Fibroblast of lung (primary cell): ENCODE results near the gene TSR3. TPM values are rescaled to one million over a fixed set of nuclear protein-coding genes. Genes with fewer than 3 reads are reported as not detected.

Experiments
- DNase-seq, 2 donors: peaks; one replicate each; pipeline versions ENCODE4 v3.0.0 to v3.0.0-alpha.2; 2010; ENCODE audit warnings: low read depth in 2 of 2
- H2AFZ ChIP-seq: 2 replicates; pipeline ENCODE4 v1.5.1; 2012; ENCODE audit warnings: low read length, control low read depth, inconsistent platforms
- H3K27ac ChIP-seq: 2 replicates; pipeline ENCODE4 v1.5.1; 2011; ENCODE audit warnings: low read length, control low read depth; ENCODE audit not compliant: insufficient read depth
- H3K27me3 ChIP-seq: 2 replicates; pipeline ENCODE4 v1.5.1; 2011; ENCODE audit warnings: mild to moderate bottlenecking, low read length; ENCODE audit not compliant: control insufficient read depth, insufficient read depth
- H3K36me3 ChIP-seq: 2 replicates; pipeline ENCODE4 v1.5.1; 2011; ENCODE audit warnings: low read length; ENCODE audit not compliant: control insufficient read depth, insufficient read depth
- H3K4me1 ChIP-seq: 2 replicates; pipeline ENCODE4 v1.5.1; 2011; ENCODE audit warnings: low read length; ENCODE audit not compliant: control insufficient read depth, insufficient read depth; ENCODE audit errors: extremely low read depth
- H3K4me2 ChIP-seq: 2 replicates; pipeline ENCODE4 v1.5.1; 2011; ENCODE audit warnings: low read length, control low read depth; ENCODE audit not compliant: insufficient read depth; ENCODE audit errors: extremely low read depth
- H3K4me3 ChIP-seq, 4 experiments: fragments of 200-600 bp in 1 of 4; sonication (generic) in 1 of 4; replicated peaks in 1 of 4; 2 replicates each; pipeline ENCODE4 v1.5.1; 2011 to 2016; ENCODE audit warnings: low read length in 4 of 4, low read depth in 3 of 4, mild to moderate bottlenecking in 3 of 4, control low read depth in 2 of 4, inconsistent platforms in 1 of 4, mixed read lengths in 1 of 4; ENCODE audit not compliant: insufficient read depth in 1 of 4; ENCODE audit errors: control extremely low read depth in 1 of 4
- H3K79me2 ChIP-seq: 2 replicates; pipeline ENCODE4 v1.5.1; 2012; ENCODE audit warnings: mild to moderate bottlenecking, low read length, inconsistent platforms; ENCODE audit not compliant: control insufficient read depth, insufficient read depth
- H3K9ac ChIP-seq: 2 replicates; pipeline ENCODE4 v1.5.1; 2011; ENCODE audit warnings: mild to moderate bottlenecking, low read length, control low read depth; ENCODE audit not compliant: insufficient read depth
- H3K9me3 ChIP-seq: 2 replicates; pipeline ENCODE4 v1.5.1; 2012; ENCODE audit warnings: low read depth, low read length; ENCODE audit not compliant: control insufficient read depth, insufficient read depth
- H4K20me1 ChIP-seq: 2 replicates; pipeline ENCODE4 v1.5.1; 2011; ENCODE audit warnings: low read length; ENCODE audit not compliant: control insufficient read depth, insufficient read depth; ENCODE audit errors: extremely low read depth
- CTCF ChIP-seq, 2 donors: IDR thresholded peaks in 1 of 2; conservative IDR thresholded peaks in 1 of 2; 1 replicate in 1 of 2; 2 replicates in 1 of 2; pipeline ENCODE4 v1.5.1; 2011 to 2012; ENCODE audit warnings: low read length in 2 of 2, control low read depth in 1 of 2, inconsistent platforms in 1 of 2, low read depth in 1 of 2, mild to moderate bottlenecking in 1 of 2
- EZH2 ChIP-seq: IDR thresholded peaks from 2 replicates; pipeline ENCODE4 v1.5.1; 2012; ENCODE audit warnings: low read length, control low read depth, mild to moderate bottlenecking; ENCODE audit errors: missing control alignments
- polyA plus RNA-seq, 2 donors: library from polyadenylated mRNA; depleted of rRNA in 1 of 2; stranded (reverse) in 1 of 2; unstranded in 1 of 2; fragments of >200 nt; gene quantifications; 2 replicates each; pipeline ENCODE4 v1.2.1, GENCODE V29; 2011 to 2012; ENCODE audit warnings: missing spikeins in 1 of 2
- total RNA-seq: library from RNA; depleted of rRNA; stranded (reverse); fragments of >200 nt; gene quantifications from 2 replicates; pipeline ENCODE4 v1.2.1, GENCODE V29; 2014

The TSR3 gene
- total and polyA plus RNA-seq, 2 donors (not counting 1 experiment from before 2014, with no cell fraction given): 36.2 to 77.6 TPM

- TF ChIP-seq CTCF (conservative IDR thresholded peaks at IDR 0.05 in 1 of 2, IDR thresholded peaks at IDR 0.05 in 1 of 2; ENCODE audit: low read depth in 1 of 2, low read length in 2 of 2): no peak
- no peak for TF ChIP-seq EZH2
- no peak overlapping the region for H2AFZ ChIP-seq
- H3K9ac ChIP-seq: no peak overlapping the region
- H3K36me3 ChIP-seq: no peaks in the 10 kb centered on the region
- H3K27me3 ChIP-seq: no peaks in the 10 kb centered on the region
- no peak for DNase-seq
- H3K4me2 ChIP-seq: no peak overlapping the region
- no peaks in the 10 kb centered on the region for H4K20me1 ChIP-seq
- peaks cover 5% of the 10 kb centered on the region for H3K4me1 ChIP-seq
- H3K4me3 ChIP-seq: no peak overlapping the region
- H3K9me3 ChIP-seq: no peaks in the 10 kb centered on the region
- H3K27ac ChIP-seq: no peak overlapping the region
- no peaks in the 10 kb centered on the region for H3K79me2 ChIP-seq
Observed at GRCh38 chr16:1301562-1301961, 50.1 kb downstream of the TSR3 start.

- peak in 1 of 2 donors; percentile 18 for DNase-seq
- no peak overlapping the region for H3K27ac ChIP-seq
- H4K20me1 ChIP-seq: no peaks in the 10 kb centered on the region
- no peak overlapping the region for H2AFZ ChIP-seq
- peak overlapping the region; percentile 35 for H3K4me2 ChIP-seq
- H3K36me3 ChIP-seq: no peaks in the 10 kb centered on the region
- H3K4me3 ChIP-seq: peak overlapping the region in 1 of 4 experiments; percentile 10
- no peak overlapping the region for H3K9ac ChIP-seq
- H3K9me3 ChIP-seq: no peaks in the 10 kb centered on the region
- H3K4me1 ChIP-seq: peaks cover 5% of the 10 kb centered on the region
- H3K79me2 ChIP-seq: no peaks in the 10 kb centered on the region
- TF ChIP-seq CTCF (conservative IDR thresholded peaks at IDR 0.05 in 1 of 2, IDR thresholded peaks at IDR 0.05 in 1 of 2; ENCODE audit: low read depth in 1 of 2, low read length in 2 of 2) (peak; percentile 66 to 75), EZH2 (no peak)
- H3K27me3 ChIP-seq: no peaks in the 10 kb centered on the region
Observed at GRCh38 chr16:1300664-1301476, 50.8 kb downstream of the TSR3 start.

- H2AFZ ChIP-seq: no peak overlapping the region
- H3K79me2 ChIP-seq: no peaks in the 10 kb centered on the region
- no peak for DNase-seq
- no peaks in the 10 kb centered on the region for H3K36me3 ChIP-seq
- no peaks in the 10 kb centered on the region for H3K9me3 ChIP-seq
- H3K4me1 ChIP-seq: peaks cover 5% of the 10 kb centered on the region
- no peak overlapping the region for H3K27ac ChIP-seq
- no peak overlapping the region for H3K9ac ChIP-seq
- H3K4me3 ChIP-seq: no peak overlapping the region
- H4K20me1 ChIP-seq: no peaks in the 10 kb centered on the region
- H3K4me2 ChIP-seq: no peak overlapping the region
- TF ChIP-seq EZH2 (no peak), CTCF (conservative IDR thresholded peaks at IDR 0.05 in 1 of 2, IDR thresholded peaks at IDR 0.05 in 1 of 2; ENCODE audit: low read depth in 1 of 2, low read length in 2 of 2) (no peak)
- H3K27me3 ChIP-seq: no peaks in the 10 kb centered on the region
Observed at GRCh38 chr16:1299868-1300203, 51.8 kb downstream of the TSR3 start.

Other genes starting within 250 kb of the TSR3 start
- 0.26 and 1.2 TPM in 2 replicates for gene CACNA1H, start 198.8 kb downstream of the TSR3 start, total RNA-seq
- gene CACNA1H, start 198.8 kb downstream of the TSR3 start, polyA plus RNA-seq: 0.05 and 10.5 TPM in 2 replicates
- not detected in 2 replicates for gene TPSG1, start 126.6 kb downstream of the TSR3 start, total RNA-seq
- not detected in 2 replicates for gene TPSG1, start 126.6 kb downstream of the TSR3 start, polyA plus RNA-seq
- gene TPSB2, start 121.7 kb downstream of the TSR3 start, total RNA-seq: not detected in 2 replicates
- not detected in 2 replicates for gene TPSB2, start 121.7 kb downstream of the TSR3 start, polyA plus RNA-seq
- not detected in 2 replicates for gene TPSAB1, start 111.2 kb downstream of the TSR3 start, total RNA-seq
- gene TPSAB1, start 111.2 kb downstream of the TSR3 start, polyA plus RNA-seq: not detected in 2 replicates
- not detected in 2 replicates for gene TPSD1, start 95.8 kb downstream of the TSR3 start, total RNA-seq
- not detected in 2 replicates for gene TPSD1, start 95.8 kb downstream of the TSR3 start, polyA plus RNA-seq
- 42.1 and 44.4 TPM in 2 replicates for gene UBE2I, start 42.2 kb downstream of the TSR3 start, total RNA-seq
- 142 and 202 TPM in 2 replicates for gene UBE2I, start 42.2 kb downstream of the TSR3 start, polyA plus RNA-seq
- 0.26 and 0.83 TPM in 2 replicates for gene BAIAP3, start 18.2 kb downstream of the TSR3 start, total RNA-seq
- gene BAIAP3, start 18.2 kb downstream of the TSR3 start, polyA plus RNA-seq: 0.19 and 0.22 TPM in 2 replicates
- 38.8 and 40.8 TPM in 2 replicates for gene GNPTG, start 53 bp upstream of the TSR3 start, total RNA-seq
- 43.2 and 44.6 TPM in 2 replicates for gene GNPTG, start 53 bp upstream of the TSR3 start, polyA plus RNA-seq
- gene UNKL, start 62.8 kb upstream of the TSR3 start, total RNA-seq: 6.3 and 6.9 TPM in 2 replicates
- 3.6 and 4.3 TPM in 2 replicates for gene UNKL, start 62.8 kb upstream of the TSR3 start, polyA plus RNA-seq
- gene UQCC4, start 68.9 kb upstream of the TSR3 start, total RNA-seq: 11.9 and 15.2 TPM in 2 replicates
- gene UQCC4, start 68.9 kb upstream of the TSR3 start, polyA plus RNA-seq: 13.3 and 15.7 TPM in 2 replicates
- gene PERCC1, start 79.2 kb upstream of the TSR3 start, total RNA-seq: not detected in 2 replicates
- not detected in 2 replicates for gene PERCC1, start 79.2 kb upstream of the TSR3 start, polyA plus RNA-seq
- 0.50 and 0.51 TPM in 2 replicates for gene CCDC154, start 92.7 kb upstream of the TSR3 start, total RNA-seq
- 0.02 and 0.08 TPM in 2 replicates for gene CCDC154, start 92.7 kb upstream of the TSR3 start, polyA plus RNA-seq
- gene CLCN7, start 123.2 kb upstream of the TSR3 start, total RNA-seq: 80.4 and 83.4 TPM in 2 replicates
- 25.0 and 25.8 TPM in 2 replicates for gene CLCN7, start 123.2 kb upstream of the TSR3 start, polyA plus RNA-seq
- gene PTX4, start 137.1 kb upstream of the TSR3 start, total RNA-seq: not detected in 2 replicates
- 0.05 TPM in 1 of 2 replicates, not detected in the other for gene PTX4, start 137.1 kb upstream of the TSR3 start, polyA plus RNA-seq
- gene TELO2, start 141.5 kb upstream of the TSR3 start, total RNA-seq: 8.2 and 10.9 TPM in 2 replicates
- gene TELO2, start 141.5 kb upstream of the TSR3 start, polyA plus RNA-seq: 6.3 and 9.4 TPM in 2 replicates
- gene TMEM204, start 181.8 kb upstream of the TSR3 start, total RNA-seq: 10.3 and 12.4 TPM in 2 replicates
- gene TMEM204, start 181.8 kb upstream of the TSR3 start, polyA plus RNA-seq: 9.6 and 10.9 TPM in 2 replicates